Fibroblast of lung (primary cell): ENCODE measurements around the gene SCUBE1.

ENCODE experiments used
- CTCF ChIP-seq, 2 donors: IDR thresholded peaks in 1 of 2; conservative IDR thresholded peaks in 1 of 2; 1 replicate in 1 of 2; 2 replicates in 1 of 2; pipeline ENCODE4 v1.5.1; 2011 to 2012; ENCODE audit warnings: low read length in 2 of 2, control low read depth in 1 of 2, inconsistent platforms in 1 of 2, low read depth in 1 of 2, mild to moderate bottlenecking in 1 of 2
- EZH2 ChIP-seq: IDR thresholded peaks from 2 replicates; pipeline ENCODE4 v1.5.1; 2012; ENCODE audit warnings: low read length, control low read depth, mild to moderate bottlenecking; ENCODE audit errors: missing control alignments

DNA sequence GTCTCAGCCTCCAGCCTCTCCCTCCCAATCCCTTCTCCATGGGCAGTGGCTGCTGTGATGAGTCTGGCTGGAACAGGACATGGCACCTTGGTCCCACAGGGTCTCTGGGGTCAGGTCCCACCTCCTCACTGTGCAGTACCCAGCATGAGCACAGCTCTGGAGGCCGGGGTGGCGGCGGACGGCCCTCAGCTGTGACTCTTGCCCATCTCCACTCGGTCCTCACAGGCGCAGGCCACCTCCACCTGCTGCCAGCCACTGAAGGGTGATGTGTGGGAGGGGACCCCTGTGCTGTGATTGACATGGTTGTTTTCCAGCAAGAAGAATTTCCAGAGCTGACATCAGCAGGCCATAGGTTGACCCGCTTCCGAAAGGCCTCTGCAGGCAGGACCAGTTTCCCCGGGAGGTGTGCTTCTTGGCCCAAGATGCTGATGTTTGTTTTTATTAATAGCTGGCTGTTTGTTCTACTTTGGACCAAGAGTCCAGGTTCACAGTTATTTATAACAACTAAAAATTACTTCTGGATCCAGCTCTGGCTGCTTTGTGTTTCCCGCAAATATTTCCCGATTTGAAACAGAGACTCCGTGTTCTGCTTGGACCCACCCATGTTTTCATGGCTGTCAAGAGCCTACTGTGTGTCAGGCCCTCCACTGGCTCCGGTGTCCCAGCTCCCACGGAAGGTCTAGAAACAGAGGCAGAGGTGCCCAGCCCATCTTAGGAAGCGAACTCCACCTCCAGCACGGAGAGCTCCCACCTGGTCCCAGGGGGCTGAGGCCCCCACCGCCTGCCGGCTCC, 45.7 kb downstream of the SCUBE1 start:
- no peak for TF ChIP-seq CTCF (conservative IDR thresholded peaks at IDR 0.05 in 1 of 2, IDR thresholded peaks at IDR 0.05 in 1 of 2; ENCODE audit: low read depth in 1 of 2, low read length in 2 of 2)
- TF ChIP-seq EZH2: no peak
